Prostate gland (tissue), 2 donors: ENCODE results near the gene KIAA1210.

Source experiments
- CTCF ChIP-seq, 4 experiments: fragments of 200-600 bp in 2 of 4; fragments of 450-650 bp in 2 of 4; sonication (generic) in 2 of 4; IDR thresholded peaks; 1 replicate in 3 of 4; 2 replicates in 1 of 4; pipeline ENCODE4 v1.5.1; 2016 to 2019; ENCODE audit warnings: antibody characterized with exemption in 4 of 4, mild to moderate bottlenecking in 2 of 4, moderate library complexity in 2 of 4
- POLR2A ChIP-seq: fragments of 450-650 bp; IDR thresholded peaks from one replicate; pipeline ENCODE4 v1.6.1; 2016; ENCODE audit warnings: antibody characterized with exemption, mild to moderate bottlenecking

- TF ChIP-seq CTCF (IDR thresholded peaks at IDR 0.05) (peak in 3 of 4 experiments; percentile 39 to 57 (median 45)), POLR2A (no peak)
Observed at GRCh38 chrX:119067023-119067739, 60.4 kb downstream of the KIAA1210 start.
